HepG2 (cell line): ENCODE data around the gene PEX13. TPM values are rescaled to one million over a fixed set of nuclear protein-coding genes. Genes with fewer than 3 reads are reported as not detected.

ENCODE experiments used
- HNRNPK ChIP-seq: fragments of 200-400 bp; formaldehyde crosslinking; IDR thresholded peaks from 2 replicates; pipeline ENCODE4 v1.6.1; 2018; ENCODE audit warnings: low read length, low read depth, moderate library complexity, mild to moderate bottlenecking; ENCODE audit not compliant: poor library complexity, severe bottlenecking
- JUNB ChIP-seq: sonication (generic); formaldehyde crosslinking; IDR thresholded peaks from 2 replicates; pipeline ENCODE4 v1.8.0; 2022; ENCODE audit warnings: missing genetic modification reagents, mild to moderate bottlenecking, borderline replicate concordance
- LCORL ChIP-seq, 2 experiments: fragments of 450-650 bp in 1 of 2; sonication (generic) in 1 of 2; formaldehyde crosslinking in 1 of 2; IDR thresholded peaks; 2 replicates each; pipeline versions ENCODE4 v1.5.0 to v1.6.1; 2017 to 2020; ENCODE audit warnings: antibody characterized with exemption in 1 of 2, missing genetic modification reagents in 1 of 2
- MAFF ChIP-seq: IDR thresholded peaks from 2 replicates; pipeline ENCODE4 v1.6.1; 2011; ENCODE audit warnings: low read depth, low read length, improper control_type of control experiment
- MLXIP ChIP-seq: sonication (generic); formaldehyde crosslinking; IDR thresholded peaks from 2 replicates; pipeline ENCODE4 v1.9.0; 2021; ENCODE audit warnings: missing genetic modification reagents, borderline replicate concordance
- ZNF609 ChIP-seq: sonication (generic); formaldehyde crosslinking; IDR thresholded peaks from 2 replicates; pipeline ENCODE4 v1.4.0; 2020; ENCODE audit warnings: mild to moderate bottlenecking, missing genetic modification reagents, borderline replicate concordance
- ZNF879 ChIP-seq: sonication (generic); formaldehyde crosslinking; IDR thresholded peaks from 2 replicates; pipeline ENCODE4 v1.8.1; 2023; ENCODE audit warnings: missing genetic modification reagents
- polyA plus RNA-seq, 8 experiments: library from polyadenylated mRNA; depleted of rRNA in 3 of 8; stranded (reverse) in 7 of 8; unstranded in 1 of 8; fragments of >200 nt; fragmentation: Illumina TruSeq in 4 of 8; extraction: Trizol in 4 of 8; gene quantifications; 2 replicates each; pipeline versions ENCODE4 v1.2.1 to v1.2.3, GENCODE V29; 2011 to 2016; ENCODE audit warnings: low read depth in 4 of 8, missing spikeins in 1 of 8, mixed read lengths in 1 of 8; ENCODE audit not compliant: insufficient read depth in 1 of 8
- total RNA-seq, 5 experiments: library from RNA; depleted of rRNA; stranded (reverse); fragments of >200 nt; fragmentation: Illumina TruSeq; extraction: Trizol; gene quantifications; 2 replicates each; pipeline ENCODE4 v1.2.3, GENCODE V29; 2016; ENCODE audit warnings: low read depth in 1 of 5
- TF ChIP-seq, protein P1 (sequence below), 2 experiments: sonication (generic) in 1 of 2; formaldehyde crosslinking in 1 of 2; IDR thresholded peaks; 2 replicates each; pipeline versions ENCODE4 v1.4.0 to v1.6.1; 2016 to 2020; ENCODE audit warnings: borderline replicate concordance in 1 of 2, low read depth in 1 of 2, mild to moderate bottlenecking in 1 of 2, missing genetic modification reagents in 1 of 2
- TF ChIP-seq, protein P2 (sequence below): IDR thresholded peaks from 2 replicates; pipeline ENCODE4 v1.6.1; 2016; ENCODE audit warnings: mild to moderate bottlenecking, missing biosample characterization, missing genetic modification reagents

Gene PEX13
- total and polyA plus RNA-seq, 2 of the 13 experiments (the other 11 are each of a cell fraction or from before 2014, with no cell fraction given): 47.9 to 75.9 TPM

DNA sequence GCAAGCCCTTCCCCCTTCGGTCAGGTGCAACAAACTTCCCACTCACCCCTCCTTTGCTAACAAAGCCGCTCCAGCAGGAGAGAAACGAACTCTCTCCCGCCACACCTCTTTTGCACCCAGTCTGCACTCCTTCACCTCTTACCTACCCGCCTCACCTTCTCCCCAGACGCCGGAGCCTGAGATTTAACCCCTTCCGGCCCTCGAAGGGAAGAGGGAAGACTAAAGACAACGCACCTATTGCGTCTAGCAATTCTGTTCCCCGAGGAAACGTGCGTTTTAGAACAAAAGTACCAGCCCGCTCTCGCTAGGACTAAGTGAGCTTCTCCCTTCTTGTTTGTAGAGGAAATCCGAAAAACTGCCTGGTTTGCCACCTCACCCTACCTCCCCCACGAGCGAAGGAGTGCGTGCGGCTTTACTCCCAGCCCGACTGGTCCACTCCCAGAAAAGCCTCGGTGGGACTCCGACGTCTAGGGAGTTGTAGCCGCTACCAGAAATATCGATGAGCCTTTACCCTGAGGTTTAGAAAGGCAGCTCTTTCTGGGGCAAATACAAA is 441 bp upstream of the PEX13 start (continued):
- no peak for TF ChIP-seq HNRNPK
- TF ChIP-seq, protein P1, sequence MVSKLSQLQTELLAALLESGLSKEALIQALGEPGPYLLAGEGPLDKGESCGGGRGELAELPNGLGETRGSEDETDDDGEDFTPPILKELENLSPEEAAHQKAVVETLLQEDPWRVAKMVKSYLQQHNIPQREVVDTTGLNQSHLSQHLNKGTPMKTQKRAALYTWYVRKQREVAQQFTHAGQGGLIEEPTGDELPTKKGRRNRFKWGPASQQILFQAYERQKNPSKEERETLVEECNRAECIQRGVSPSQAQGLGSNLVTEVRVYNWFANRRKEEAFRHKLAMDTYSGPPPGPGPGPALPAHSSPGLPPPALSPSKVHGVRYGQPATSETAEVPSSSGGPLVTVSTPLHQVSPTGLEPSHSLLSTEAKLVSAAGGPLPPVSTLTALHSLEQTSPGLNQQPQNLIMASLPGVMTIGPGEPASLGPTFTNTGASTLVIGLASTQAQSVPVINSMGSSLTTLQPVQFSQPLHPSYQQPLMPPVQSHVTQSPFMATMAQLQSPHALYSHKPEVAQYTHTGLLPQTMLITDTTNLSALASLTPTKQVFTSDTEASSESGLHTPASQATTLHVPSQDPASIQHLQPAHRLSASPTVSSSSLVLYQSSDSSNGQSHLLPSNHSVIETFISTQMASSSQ (IDR thresholded peaks at IDR 0.05; ENCODE audit: low read depth): no peak
- TF ChIP-seq, protein P1 (CRISPR knock-in tag; IDR thresholded peaks at IDR 0.05; ENCODE audit: borderline replicate concordance): peak; percentile 66
- TF ChIP-seq MAFF: 0 out of 2 replicates have a peak, but pooled peaks have one; percentile 3
- no peak for TF ChIP-seq ZNF879 (CRISPR knock-in tag)
- no peak for TF ChIP-seq MLXIP
- TF ChIP-seq JUNB (CRISPR knock-in tag): 0 out of 2 replicates have a peak, but pooled peaks have one; percentile 68
- peak; percentile 64; the same call in 1 of the 2 replicates for TF ChIP-seq ZNF609 (CRISPR knock-in tag)
- TF ChIP-seq, protein P2, sequence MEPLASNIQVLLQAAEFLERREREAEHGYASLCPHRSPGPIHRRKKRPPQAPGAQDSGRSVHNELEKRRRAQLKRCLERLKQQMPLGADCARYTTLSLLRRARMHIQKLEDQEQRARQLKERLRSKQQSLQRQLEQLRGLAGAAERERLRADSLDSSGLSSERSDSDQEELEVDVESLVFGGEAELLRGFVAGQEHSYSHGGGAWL (CRISPR knock-in tag): peak; percentile 11; the same call in 1 of the 2 replicates
- TF ChIP-seq LCORL (IDR thresholded peaks at IDR 0.05): no peak
- TF ChIP-seq LCORL (CRISPR knock-in tag; IDR thresholded peaks at IDR 0.05): 0 out of 2 replicates have a peak, but pooled peaks have one; percentile 23
